ENCODE data around the gene ATP6V0D1.
"Not testable (repeated sequence)": the region's sequence is repeated elsewhere in the genome, so short reads cannot be mapped to it uniquely, and the experiment has no call there.

ATP6V0D1 gene

DNA sequence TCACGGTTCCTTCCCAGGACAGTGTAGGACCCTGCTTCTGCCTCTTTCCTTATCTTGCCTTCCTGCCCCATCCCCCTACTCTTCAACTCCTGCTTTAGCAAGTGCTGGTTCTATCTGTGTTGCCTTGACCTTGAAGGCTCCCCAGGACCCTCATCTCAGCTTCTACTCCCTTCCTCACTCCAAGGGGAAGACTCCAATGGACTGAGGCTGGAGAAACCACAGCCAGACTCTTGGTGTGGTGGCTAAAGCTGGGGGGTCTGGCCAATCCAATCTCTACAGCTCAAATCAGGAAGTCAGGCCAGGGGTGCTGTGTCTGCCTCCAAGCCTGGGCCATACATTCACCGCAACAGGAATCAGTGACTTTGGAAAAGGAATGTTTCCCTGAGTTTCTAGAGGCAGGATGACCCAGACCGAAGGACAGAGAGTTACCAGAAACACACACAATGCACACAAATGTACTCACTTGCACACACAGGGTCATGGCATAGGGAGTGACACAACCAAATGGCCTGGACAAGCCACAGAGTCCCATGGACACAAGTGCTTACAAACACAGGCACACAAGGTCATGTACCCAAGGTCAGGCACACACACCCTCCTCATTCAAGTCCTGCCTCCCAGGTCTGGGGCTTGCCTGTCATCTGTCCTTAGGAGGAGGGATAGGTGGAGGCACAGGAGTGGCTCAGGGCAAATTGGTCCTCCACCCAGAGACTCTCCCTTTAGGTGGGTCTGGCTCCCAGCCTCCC lies 51.7 kb downstream of the ATP6V0D1 start:
- no peak for DNase-seq (ENCODE audit: low read depth)

DNA sequence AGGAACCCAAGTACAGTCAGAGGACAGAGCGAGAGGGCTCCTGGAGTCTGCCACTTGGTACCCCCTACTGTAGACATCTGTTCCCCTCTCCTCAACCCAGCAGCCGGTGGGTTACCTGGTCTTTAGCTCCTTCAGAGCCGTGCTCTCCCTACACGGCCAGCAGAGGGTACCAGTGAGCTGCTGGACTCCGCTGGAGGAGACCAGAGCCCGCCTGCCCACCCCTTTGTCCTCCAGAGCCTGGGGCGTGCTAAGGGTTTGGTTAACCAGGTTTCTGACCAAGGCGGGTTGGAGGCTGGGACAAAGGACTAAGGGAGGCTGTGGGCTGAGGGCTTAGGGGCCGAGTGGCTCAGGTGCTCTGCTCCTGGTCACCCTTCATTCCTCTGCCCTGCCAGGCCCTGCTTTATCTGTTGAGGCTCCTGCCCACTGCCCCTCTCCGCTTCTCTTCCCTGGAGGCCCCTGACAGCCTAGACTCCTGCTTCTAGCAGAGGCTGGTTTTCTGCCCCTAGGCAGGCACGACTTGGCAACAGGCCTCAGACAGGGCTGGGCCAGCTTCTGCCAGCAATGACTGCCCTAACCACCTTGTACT lies 52.7 kb downstream of the ATP6V0D1 start:
- DNase-seq (ENCODE audit: low read depth): peak; percentile 67

DNA sequence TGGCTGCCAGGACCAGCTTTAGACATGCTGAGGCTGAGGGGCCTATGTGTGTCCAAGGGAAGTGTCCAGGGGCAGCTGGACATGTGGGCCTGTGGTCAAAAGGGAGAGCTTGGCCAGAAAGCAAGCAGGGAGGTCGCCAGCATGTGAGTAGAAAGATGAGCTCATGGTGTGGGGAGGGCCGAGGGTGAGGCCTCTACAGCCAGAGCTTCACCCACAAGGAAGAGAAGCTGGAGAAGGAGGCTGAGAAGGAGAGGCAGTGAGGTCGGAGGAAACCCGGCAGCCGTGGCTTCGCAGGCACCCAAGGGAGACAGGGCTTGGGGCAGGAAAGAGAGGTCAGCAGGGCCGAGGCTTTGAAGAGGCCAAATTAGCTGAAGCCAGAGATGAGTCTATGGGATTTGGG lies 54.0 kb downstream of the ATP6V0D1 start:
- DNase-seq (ENCODE audit: low read depth): no peak

DNA sequence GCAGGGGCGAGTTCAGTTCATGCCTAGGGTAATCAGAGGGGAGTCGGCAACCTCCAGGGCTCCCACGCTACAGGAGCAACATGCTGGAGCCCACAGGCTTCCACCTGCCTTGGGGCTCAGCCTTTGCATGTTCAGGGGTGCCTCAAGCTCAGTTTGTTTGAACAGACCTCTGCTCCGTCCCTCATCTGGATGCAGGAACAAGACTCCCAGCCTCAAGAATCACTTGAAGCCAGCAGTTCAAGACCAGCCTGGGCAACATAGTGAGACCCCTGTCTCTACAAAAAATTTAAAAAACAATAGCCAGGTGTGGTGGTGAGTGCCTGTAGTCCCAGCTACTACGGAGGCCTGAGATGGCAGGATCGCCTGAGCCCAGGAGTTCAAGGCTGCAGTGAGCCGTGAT lies 54.9 kb downstream of the ATP6V0D1 start:
- no peak for DNase-seq (ENCODE audit: low read depth)

DNA sequence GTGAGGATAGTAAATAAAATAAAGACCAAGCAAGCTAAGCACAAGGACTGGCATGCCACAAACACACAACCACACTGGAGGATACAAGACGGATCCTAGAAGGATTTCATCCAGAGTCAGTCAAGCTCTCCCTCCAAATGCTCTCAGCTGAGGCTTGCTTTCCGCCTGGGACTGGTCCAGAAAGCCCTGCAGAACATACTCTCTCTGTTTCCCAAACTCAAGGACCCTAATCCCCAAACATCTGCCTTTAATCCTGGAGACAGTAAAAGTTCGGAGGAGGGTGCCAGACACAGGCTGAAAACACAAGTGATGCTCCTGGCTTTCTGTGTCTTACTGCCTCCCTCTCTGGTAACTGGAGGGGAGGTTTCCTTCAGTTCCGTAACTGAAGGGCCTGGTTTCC lies 55.4 kb downstream of the ATP6V0D1 start:
- no peak for DNase-seq (ENCODE audit: low read depth)

DNA sequence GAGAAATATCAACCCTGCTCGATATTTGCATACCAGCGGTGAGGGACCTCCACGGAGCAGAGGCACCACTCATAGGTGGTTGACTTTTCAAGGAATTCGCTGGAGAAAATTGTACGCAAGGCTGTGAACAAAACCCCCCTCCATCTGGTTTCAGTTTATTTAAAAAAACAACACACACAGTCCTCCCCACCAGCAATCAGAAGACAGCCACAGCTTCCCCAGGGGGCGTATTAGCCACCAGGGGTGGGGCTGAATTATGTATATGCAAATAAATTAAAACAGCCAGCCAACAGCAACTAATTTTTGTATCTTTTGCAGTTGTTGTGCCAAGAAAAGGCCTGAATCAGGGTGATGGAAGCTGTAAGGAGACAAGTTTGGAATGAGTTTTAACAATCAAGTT lies 55.9 kb downstream of the ATP6V0D1 start:
- peak; percentile 54 for DNase-seq (ENCODE audit: low read depth)

DNA sequence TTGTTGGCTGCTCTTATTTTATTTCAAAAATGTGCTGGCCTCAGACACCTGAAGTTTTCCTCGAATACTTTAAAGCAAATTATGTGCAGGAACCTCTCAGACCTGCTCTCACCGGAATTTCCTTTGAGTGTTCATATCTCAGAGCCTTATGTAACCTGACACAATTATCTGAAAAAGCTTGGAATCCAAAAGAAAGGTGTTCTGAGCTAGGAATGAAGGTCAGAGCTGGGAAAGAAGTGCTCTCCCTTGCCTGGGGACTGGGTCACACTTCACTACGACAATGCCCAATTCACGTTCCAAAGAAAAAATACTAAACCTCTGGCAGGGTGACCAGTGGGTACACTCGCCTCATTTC lies 56.7 kb downstream of the ATP6V0D1 start:
- DNase-seq (ENCODE audit: low read depth): no peak

DNA sequence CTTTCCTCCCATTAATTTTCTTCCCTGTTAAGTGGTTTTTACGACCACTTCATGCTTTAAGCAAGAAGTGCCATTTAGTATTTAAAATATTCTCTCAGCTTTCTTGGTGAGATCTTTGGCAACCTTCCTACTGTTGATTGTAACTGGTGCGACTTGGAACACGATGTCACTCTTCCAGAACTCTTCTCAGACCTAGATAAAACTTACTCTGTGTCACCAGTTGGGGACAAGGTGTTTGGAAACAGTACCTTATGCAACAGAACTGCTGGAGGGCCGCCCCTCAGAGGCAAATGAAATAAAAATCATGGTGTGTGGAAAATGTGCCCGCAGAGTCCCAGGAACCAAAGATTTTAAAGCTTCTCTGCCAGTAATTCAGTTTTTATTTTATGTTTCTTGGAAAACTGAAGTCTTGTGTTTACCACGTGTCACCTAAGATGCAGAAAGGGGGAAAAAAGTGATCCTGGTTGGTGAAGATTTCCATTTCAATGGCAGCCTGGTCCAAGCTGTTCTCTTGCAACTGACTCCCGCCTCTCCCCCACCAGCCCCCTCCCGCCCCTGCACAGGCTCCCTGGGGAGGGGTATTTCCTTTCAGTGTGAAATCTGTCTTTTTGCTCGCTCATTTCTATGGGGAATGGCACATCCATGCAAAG lies 57.2 kb downstream of the ATP6V0D1 start:
- DNase-seq (ENCODE audit: low read depth): no peak

DNA sequence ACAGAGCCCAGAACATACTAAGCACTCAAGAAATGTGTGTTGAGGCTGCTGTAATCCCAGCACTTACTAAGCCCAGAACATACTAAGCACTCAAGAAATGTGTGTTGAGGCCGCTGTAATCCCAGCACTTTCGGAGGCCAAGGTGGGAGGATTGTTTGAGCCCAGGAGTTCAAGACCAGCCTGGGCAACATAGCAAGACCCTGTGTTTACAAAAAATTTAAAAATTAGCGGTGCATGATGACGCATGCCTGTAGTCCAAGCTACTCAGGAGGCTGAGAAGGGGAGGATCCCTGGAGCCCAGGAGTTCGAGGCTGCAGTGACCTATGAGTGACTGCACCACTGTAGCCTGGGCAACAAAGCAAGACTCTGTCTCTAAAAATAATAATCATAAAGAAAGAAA lies 57.9 kb downstream of the ATP6V0D1 start:
- no peak for DNase-seq (ENCODE audit: low read depth)

DNA sequence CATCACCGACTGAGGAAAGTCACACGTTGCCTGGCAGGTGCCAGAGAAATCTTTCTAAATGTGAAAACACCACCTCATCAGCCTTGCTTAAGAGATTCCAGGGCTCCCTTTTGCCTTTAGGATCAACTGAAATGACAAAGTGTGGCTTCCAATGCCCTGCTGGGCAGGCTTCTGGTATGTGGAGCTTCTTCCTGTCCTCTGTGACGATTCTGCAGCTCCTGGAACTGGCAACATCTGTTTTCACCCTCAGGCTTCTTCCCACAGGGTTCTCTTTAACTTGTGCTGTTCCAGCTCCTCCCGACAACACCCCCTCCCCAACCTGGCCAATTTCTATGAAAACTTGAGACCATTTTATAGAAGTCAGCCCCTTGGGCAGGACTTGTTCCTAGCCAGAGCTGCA lies 59.9 kb downstream of the ATP6V0D1 start:
- no peak for DNase-seq (ENCODE audit: low read depth)

DNA sequence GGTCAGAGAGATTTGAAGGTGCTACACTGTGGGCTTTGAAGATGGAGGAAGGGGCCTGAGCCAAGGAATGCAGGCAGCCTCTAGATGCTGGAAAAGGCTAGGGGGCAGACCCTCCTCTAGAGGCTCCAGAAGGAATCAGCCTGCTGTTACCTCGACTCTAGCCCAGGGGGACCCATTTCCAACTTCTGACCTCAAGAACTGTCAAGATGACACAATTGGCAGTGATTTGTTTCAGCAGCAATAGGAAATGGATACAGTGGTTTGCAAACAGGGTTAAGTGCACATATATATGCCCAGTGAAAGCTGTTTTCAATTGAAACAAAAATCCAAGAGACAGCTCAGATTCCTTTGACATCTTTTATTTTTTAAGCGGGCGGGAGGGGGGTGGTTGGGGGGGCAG lies 61.0 kb downstream of the ATP6V0D1 start:
- no peak for DNase-seq (ENCODE audit: low read depth)

DNA sequence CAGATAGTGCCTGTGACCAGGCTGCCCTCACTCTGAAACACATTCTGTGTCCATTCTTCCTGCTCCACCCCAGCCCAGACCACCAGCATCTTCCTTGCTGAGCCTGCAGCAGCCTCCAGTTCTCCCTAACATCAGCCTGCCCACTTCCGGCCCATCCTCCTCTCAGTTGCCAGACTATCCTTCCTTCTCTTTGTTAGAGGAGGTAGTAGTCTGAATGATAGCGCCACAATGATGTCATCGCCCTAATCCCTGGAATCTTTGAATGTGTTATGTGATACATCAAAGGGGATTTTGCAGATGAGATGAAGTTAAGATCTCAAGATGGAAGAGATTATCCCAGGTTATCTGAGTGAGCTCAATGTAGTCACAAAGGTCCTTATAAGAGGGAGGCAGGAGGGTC lies 61.5 kb downstream of the ATP6V0D1 start:
- peak; percentile 43 for DNase-seq (ENCODE audit: low read depth)

DNA sequence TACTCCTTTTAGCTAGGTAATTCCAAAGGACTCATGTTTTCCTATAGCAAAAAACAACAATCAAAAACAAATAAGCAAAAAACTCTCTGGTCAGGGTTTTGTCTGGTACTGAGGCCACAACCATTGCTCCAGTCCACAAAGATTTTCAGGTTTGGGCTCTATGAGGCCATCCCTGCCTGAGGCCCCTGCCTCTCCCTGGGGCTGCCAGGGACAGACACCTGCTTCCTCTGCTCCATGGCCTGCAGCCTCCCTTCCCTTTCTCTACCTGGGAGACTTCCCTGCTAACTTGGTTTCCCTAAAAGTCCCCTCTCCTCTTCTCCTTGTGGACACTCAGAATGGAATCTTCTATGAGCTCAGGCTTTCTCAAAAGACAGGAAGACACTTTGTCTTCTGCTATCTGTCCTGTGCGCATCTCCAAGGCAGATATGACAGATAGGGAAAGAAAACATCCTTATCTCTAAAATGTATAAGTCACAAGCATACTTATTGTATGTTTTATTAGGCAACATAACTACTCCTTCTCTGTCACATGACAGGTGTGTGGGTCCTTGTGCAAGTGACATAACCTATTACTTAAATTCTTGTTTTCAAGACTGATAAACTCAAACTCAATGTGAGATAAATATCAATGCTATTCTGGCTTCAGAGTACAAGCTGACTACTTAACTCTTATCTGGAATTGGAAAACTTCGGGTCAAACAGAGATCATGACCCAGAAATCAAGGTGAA lies 63.5 kb downstream of the ATP6V0D1 start:
- DNase-seq (ENCODE audit: low read depth): no peak

DNA sequence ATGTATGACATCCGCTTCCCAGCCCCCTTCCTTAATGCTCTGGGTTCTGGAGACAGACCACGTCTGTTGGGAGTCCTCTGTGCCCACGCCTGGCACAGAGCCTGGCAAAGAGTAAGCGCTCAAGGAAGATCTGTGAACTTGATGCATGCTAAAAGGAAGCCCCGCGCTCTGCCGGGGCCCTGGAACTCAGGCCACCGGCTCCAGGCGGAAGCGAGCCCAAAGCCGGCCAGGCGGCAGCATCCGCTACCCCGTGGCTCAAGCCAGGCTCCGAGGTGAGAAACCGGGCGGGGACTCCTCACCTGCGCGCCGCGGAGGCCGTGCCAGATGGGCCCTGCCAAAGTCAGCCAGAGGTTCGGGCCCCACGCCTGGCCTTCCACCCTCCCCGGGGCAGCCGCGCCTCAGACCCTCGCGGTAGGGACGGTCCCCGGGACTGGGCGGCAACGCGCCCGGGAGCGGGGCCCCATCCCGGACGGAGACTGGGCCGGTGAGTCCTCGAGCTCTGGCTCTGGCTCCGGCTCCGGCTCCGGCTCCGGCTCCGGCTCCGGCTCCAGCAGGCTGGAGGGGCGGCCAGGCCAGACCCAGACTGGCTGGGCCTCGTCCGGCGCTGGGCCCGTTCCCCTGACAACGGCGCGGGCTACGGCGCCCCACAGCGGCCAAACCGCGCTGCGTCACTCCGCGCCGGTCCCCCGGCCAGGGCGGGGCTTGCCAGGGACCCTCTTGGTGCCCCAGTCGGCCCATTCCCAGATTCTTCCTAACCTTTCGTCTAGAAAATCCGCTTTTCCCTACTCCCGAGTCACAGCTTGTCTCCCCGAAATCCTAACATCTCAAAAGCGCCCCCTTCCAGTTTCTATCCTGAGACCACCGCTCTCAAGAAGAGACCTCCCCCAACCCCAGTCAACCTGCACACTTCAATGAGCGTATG lies 64.8 kb downstream of the ATP6V0D1 start, which contains the start of gene ZDHHC1:
Gene ZDHHC1, minus strand, starts transcription at position 606 of the 922 bp plus-strand sequence. CDS start 8,702 bp downstream, outside the sequence.
- DNase-seq (ENCODE audit: low read depth): peak; percentile 69

DNA sequence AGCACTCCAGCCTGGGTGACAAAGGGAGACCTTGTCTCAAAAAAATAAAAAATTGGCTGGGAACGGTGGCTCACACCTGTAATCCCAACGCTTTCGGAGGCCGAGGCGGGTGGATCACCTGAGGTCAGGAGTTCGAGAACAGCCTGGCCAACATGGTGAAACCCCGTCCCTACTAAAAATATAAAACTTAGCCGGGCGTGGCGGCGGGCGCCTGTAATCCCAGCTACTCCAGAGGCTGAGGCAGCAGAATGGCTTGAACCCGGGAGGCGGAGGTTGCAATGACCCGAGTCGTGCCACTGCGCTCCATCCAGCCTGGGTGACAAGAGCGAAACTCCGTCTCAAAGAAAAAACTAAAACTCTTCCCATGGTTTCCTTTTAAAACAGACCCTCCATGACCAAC lies 65.5 kb downstream of the ATP6V0D1 start:
- DNase-seq (ENCODE audit: low read depth): not testable (repeated sequence)

DNA sequence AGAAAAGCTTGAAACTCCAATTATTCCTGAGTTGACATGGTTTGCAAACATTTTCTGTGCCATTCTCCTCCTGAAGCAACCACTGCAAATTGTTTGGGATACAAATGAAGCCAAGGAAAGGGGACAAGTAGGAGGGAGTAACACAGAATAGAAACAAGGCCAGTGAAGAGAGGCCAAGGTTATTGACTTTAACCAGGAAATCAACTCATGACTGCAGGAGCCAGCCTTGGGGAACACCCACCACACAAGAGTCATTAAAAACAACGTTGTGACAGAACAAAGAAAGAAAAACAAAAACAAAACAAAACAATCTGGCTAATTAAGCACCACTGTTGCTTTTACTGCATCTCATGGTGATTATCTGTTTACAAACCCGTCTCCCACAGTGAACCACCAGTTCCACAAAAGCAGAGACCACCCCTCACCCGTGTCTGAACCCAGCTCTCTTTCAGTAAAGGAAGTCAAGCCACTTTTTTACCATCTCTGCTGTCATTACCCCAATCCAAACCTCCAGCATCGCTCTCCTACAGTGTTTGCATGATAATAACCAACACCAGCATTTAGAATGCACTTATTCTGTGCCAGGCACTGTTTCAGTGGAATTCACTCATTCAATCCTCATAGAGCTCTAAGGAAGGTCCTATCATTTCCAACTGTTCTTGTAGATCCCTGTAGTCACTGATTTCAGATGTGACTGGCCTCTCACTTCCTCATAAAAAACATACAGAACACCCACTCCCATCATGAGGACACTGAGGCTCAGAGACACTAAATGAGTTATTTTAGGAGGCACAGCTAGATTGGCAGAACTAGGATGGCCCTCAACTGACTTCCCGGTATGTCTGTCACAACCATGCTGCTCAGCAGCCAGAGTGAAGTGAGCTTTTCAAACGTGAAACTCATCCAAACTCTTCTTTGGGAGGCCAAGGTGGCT lies 66.7 kb downstream of the ATP6V0D1 start:
- DNase-seq (ENCODE audit: low read depth): no peak

DNA sequence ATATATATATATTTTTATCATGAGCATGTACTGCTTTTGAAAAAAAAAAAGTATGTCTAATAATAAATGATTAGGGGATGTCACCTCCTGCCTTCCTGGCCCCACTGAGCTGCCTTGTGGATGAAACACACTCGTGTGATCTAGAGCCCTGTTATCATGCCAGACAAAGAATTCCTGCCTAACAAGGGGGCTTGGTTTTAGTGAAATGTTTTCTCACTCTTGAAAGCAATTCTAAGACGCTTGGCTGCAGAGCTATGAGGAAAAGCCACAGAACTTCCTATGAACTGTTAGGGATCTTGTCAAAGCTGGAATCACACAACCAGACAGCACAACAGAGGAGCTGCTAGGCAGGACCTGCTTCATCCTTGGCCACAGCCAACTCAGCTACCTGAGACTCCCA lies 68.7 kb downstream of the ATP6V0D1 start:
- DNase-seq (ENCODE audit: low read depth): no peak

DNA sequence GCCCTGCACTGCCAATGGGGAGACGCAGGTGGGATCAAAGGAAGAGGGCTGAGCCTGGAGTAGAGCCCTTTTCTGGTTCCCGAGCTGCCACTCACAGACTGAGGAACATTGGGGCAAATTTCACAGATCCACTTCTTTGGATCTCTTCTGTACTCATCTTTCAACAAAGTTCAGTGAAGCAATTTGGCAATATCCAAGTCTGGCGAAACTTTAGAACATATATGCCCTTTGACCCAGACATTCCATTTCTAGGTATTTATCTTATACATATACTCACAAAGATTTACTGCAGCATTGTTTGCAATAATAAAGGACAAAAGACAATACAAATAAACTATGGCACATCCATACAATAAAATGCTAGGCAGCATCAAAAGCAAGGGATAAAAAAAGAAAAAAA lies 69.6 kb downstream of the ATP6V0D1 start:
- no peak for DNase-seq (ENCODE audit: low read depth)

DNA sequence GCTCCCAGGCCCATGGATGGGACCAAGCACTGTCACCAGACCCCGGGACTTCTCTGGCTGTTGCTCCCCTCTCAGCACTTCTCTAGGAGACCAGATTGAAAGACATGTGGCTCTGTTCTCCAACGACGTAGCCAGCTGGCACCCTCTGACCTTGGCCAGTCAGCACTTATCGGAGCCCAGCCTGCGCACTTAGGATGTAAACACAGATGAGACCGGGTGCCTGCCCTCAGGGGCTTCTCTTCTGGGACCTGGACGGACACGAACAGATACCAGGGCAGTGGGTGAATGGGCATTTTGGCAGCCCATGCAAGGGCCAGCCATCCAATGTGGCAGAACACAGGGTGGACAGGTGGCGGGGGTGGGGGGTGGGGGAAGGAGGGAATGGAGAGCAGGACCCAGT lies 71.3 kb downstream of the ATP6V0D1 start:
- DNase-seq (ENCODE audit: low read depth): no peak

DNA sequence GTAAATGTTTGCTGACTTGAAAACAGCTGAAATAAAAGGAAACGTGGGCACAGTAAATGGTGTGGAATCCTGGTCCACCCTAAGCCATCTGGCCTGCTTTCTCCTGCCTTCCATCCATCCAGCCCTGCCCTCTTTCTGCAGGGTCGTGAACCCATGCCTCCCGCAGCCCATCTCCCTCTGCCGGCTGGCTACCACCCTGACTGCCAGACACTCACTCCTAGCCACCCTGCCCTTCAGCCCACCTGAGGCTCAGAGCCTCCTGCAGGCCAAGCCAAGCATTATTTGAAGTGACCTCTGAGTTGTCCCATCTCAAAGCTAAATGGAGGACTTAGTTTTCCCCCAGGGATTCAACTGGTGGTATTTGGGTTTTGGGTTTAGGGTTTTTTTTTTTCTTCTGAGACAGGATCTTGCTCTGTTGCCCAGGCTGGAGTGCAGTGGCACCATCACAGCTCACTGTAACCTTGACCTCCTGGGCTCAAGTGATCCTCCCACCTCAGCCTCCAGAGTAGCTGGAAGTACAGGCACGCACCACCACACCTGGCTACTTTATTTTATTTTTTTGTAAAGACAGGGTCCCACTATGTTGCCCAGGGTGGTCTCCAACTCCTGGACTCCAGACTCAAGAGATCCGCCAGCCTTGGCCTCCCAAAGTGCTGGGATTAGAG lies 73.0 kb downstream of the ATP6V0D1 start:
- DNase-seq (ENCODE audit: low read depth): no peak

Data from EH (cell line).